GM23338 (cell line): ENCODE results near the gene DNAI7. TPM values are rescaled to one million over a fixed set of nuclear protein-coding genes. Genes with fewer than 3 reads are reported as not detected.

Experiments
- EZH2phosphoT487 ChIP-seq: fragments of 200-600 bp; sonication (generic); IDR thresholded peaks from one replicate; pipeline ENCODE4 v1.8.1; 2018; ENCODE audit warnings: antibody characterized with exemption; ENCODE audit not compliant: unreplicated experiment
- NANOG ChIP-seq: IDR thresholded peaks from 2 replicates; pipeline ENCODE4 v1.6.1; 2016; ENCODE audit warnings: antibody characterized with exemption, borderline replicate concordance
- STAT1 ChIP-seq: IDR thresholded peaks from one replicate; pipeline ENCODE4 v1.6.1; 2016; ENCODE audit warnings: antibody characterized with exemption; ENCODE audit not compliant: unreplicated experiment
- polyA plus RNA-seq: library from polyadenylated mRNA; unstranded; fragments of >200 nt; fragmentation: Nextera tagmentation; extraction: Ambion mirVana; gene quantifications from 2 replicates; pipeline ENCODE4 v1.2.1, GENCODE V29; 2016
- total RNA-seq: library from RNA; depleted of rRNA; stranded (reverse); fragments of >200 nt; shearing (Covaris generic); gene quantifications from 2 replicates; pipeline ENCODE4 v1.2.3, GENCODE V29; 2014; rRNA removed
- TF ChIP-seq, protein P1 (sequence below): IDR thresholded peaks from one replicate; pipeline ENCODE4 v1.6.1; 2018; ENCODE audit warnings: antibody characterized with exemption; ENCODE audit not compliant: unreplicated experiment

Gene DNAI7
- total and polyA plus RNA-seq, 2 experiments from 2014 or later = 0.08 TPM; not detected in 1

DNA sequence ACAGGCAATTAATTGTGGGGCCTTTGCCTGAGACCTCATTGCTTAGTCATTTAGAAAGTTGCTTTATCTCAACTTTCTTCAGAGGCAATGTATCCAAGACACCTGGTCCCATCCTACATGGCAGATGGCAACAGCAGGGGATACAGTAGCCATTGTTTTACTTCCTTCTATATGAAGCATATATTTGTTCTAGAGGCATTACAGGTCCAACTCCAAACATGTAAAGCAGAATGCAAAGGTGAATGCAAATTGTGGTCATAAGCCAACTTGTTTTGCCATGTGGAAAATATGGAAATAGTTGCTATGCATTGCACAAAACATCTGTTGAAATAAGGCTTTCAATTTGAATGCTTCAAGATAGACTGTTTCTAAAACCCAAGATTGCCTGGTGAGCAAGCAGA is 136.3 kb downstream of the DNAI7 start (continued):
- no peak for TF ChIP-seq NANOG
- no peak for TF ChIP-seq EZH2phosphoT487
- TF ChIP-seq STAT1 = no peak
- TF ChIP-seq, protein P1, sequence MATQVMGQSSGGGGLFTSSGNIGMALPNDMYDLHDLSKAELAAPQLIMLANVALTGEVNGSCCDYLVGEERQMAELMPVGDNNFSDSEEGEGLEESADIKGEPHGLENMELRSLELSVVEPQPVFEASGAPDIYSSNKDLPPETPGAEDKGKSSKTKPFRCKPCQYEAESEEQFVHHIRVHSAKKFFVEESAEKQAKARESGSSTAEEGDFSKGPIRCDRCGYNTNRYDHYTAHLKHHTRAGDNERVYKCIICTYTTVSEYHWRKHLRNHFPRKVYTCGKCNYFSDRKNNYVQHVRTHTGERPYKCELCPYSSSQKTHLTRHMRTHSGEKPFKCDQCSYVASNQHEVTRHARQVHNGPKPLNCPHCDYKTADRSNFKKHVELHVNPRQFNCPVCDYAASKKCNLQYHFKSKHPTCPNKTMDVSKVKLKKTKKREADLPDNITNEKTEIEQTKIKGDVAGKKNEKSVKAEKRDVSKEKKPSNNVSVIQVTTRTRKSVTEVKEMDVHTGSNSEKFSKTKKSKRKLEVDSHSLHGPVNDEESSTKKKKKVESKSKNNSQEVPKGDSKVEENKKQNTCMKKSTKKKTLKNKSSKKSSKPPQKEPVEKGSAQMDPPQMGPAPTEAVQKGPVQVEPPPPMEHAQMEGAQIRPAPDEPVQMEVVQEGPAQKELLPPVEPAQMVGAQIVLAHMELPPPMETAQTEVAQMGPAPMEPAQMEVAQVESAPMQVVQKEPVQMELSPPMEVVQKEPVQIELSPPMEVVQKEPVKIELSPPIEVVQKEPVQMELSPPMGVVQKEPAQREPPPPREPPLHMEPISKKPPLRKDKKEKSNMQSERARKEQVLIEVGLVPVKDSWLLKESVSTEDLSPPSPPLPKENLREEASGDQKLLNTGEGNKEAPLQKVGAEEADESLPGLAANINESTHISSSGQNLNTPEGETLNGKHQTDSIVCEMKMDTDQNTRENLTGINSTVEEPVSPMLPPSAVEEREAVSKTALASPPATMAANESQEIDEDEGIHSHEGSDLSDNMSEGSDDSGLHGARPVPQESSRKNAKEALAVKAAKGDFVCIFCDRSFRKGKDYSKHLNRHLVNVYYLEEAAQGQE = no peak

Other genes starting within 250 kb of the DNAI7 start
- gene BCAT1, start 246.1 kb downstream of the DNAI7 start, total RNA-seq = 176 and 181 TPM in 2 replicates
- gene BCAT1, start 246.1 kb downstream of the DNAI7 start, polyA plus RNA-seq = 47.3 and 53.6 TPM in 2 replicates
- gene ETFRF1, start 77 bp upstream of the DNAI7 start, total RNA-seq = 4.0 and 8.1 TPM in 2 replicates
- gene ETFRF1, start 77 bp upstream of the DNAI7 start, polyA plus RNA-seq = 13.9 and 14.2 TPM in 2 replicates
- gene KRAS, start 55.8 kb upstream of the DNAI7 start, total RNA-seq = 51.0 and 54.7 TPM in 2 replicates
- gene KRAS, start 55.8 kb upstream of the DNAI7 start, polyA plus RNA-seq = 101 and 131 TPM in 2 replicates